Hippocampal formation (tissue), 2 donors: ENCODE data around the gene C10orf90.

Source experiments
- DNase-seq, 2 donors: peaks; one replicate each; lab custom pipeline; 2025; lab: John Stamatoyannopoulos, UW

C10orf90 gene

DNA sequence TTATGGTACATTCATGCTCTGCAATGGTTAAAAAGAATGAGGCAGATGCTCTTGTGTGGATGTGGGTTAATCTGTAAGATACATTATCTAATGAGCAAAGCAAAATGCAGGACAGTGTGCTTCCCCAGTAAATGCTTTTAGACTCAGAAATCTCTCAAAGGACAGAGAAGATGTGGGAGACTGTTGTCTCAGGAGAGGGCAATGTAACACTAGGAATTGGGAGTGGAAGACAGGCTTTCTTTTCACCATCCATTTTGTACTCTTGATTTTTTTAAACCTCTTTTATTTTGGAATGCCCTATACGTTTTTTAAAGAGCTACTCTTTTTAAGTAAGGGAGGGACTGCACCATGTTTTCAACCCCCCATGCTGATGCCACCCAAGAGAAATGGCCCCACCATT is 204.7 kb downstream of the C10orf90 start:
- DNase-seq = peak in 1 of 2 donors; percentile 31

DNA sequence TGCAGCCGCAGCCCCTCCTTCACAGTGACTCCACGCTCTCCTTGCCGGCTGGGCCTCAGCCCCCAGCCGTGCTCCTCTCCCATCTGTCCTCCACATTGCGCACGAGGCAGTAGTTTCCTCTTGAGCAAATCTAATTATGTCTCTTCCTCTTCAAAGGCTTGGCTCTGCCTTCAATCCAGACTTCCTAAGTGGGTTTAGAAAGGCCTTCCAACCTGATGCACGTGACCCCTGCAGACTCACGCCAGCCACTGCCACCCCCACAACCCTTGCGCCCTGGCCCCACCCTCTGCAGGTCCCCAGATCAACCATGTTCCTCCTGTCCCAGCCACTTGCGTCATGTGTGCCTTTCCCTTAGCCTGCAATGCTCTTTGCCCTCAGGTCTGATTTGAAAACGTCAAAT is 207.2 kb downstream of the C10orf90 start:
- DNase-seq = no peak

DNA sequence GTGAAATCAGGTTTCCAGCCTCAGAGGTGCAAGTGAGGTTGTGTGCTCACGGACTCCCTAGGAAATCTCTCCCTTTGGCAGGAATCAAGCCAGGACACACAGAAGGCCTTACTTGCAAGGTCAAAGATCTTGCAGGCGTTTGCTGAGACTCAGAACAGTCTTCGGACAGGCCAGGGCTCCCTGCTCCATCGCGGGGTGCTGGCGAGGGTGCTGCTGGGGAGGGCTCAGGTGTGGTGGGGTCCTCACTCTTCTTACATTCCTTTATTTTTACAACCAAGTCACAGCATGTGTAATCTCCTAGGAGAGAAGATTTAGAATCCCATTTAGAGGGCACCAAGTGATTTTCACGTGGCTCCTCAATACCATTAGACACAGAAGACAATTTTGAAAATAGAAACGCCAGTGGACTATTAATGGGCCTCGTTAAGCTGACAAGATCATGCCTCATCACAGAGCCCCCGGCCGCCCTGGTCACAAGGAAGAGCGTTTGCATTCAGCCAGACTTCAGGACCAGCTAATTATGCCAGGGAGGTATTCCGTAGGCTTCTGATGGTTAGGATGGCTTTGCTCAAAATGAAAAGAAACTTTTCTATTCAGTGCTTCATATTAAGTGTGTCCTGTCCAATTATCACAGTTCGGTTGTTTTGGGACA is 209.1 kb downstream of the C10orf90 start:
- DNase-seq = no peak

DNA sequence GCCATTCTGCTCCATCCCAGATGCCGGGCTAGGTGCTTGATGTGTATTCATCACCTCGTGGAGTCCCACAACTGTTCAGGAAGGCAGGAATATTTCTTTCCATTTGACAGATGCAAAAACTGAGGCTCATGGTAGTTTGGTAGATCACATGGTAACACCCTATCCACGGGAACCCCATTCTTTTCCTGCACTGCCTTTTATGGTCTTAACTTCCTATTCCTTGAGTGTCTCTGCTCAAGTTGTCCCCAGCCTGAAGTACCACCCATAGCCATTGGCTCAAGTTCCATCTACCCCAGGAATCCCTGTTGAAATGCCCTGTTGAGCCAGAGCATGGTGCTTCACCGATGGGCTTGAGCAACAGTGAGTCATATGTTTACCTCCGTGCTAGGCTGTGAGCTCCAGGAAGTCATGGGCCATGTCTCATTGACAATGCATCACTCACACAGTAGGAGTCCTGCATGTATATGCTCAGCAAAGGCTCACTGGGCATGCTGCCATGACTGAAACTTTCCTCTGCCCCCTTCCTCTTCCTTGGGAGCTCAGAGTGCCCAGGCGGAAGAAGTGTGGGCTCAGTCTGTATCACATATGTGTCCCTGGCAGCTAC is 210.5 kb downstream of the C10orf90 start:
- DNase-seq = no peak

DNA sequence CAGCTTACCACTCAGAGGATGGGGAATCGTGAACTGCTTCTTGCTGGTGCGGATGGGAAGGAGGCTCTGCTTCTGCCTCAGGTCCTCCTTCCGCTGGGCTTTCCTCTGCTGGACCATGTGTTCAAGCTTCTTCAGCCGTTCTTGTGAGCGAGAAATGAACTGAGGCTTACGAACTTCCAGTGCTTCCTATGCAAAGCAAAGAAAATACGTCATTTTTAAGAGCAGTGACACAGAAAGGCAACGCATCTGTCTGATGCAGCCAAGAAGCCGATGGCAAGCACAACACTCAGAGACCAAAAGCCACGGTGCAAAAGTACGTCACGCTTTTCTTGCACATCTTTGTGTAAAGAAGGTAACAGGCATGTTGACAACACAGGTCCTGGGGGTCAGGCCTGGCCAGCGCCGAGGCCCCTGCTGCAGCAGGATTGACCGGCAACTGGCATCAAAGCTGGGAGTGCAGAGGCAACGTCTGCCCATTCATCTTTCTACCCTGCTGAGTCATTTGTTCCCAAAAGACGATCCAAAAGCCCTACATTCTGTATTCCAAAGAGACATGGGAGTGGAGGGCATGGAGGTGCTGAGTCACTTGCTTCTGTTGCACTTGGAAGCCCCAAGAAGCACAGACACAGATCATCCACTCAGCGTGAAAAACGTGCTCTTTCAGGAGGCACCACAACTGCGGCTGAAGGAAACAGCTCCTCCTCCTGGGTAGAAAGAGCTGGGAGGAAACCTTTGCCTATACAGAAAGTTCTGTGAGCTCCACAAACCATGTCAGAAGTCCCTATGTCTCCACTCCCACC is 211.3 kb downstream of the C10orf90 start:
- DNase-seq = no peak

DNA sequence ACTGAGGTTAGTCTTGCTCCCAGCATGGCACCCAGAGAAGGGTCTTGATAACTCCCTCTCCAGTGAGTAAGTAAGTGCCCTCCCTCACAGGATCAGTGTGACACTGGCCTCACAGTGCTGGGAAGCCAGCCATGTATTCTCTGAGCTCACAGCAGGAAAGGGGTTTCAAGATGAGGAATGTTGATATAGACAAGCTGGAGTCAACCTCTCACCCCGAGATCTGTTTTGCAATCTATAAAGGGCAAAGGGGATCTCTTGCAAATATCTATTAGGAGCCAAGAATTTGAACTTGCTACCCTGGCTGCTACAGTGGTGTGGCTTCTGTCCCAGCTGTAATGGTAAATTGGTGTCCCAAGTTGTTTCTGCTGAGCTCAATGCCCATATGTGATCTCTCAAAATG is 212.0 kb downstream of the C10orf90 start:
- DNase-seq = no peak

DNA sequence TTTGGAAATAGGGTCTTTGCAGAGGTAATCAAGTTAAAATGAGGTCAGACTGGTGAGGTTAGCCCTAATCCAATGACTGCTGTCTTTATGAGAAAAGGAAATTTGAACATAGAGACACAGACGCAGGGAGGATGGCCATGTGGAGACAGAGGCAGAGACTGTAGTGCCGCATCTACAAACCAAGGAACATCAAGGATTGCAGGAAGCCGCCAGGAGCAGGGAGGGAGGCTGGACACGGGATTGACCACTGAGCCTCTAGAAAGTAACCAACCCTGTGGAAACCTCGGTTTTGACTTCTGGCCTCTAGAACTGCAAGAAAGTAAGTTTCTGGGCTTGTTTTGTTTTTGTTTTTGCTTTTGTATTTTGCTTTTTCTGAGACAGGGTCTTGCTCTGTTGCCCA is 213.9 kb downstream of the C10orf90 start:
- DNase-seq = no peak

DNA sequence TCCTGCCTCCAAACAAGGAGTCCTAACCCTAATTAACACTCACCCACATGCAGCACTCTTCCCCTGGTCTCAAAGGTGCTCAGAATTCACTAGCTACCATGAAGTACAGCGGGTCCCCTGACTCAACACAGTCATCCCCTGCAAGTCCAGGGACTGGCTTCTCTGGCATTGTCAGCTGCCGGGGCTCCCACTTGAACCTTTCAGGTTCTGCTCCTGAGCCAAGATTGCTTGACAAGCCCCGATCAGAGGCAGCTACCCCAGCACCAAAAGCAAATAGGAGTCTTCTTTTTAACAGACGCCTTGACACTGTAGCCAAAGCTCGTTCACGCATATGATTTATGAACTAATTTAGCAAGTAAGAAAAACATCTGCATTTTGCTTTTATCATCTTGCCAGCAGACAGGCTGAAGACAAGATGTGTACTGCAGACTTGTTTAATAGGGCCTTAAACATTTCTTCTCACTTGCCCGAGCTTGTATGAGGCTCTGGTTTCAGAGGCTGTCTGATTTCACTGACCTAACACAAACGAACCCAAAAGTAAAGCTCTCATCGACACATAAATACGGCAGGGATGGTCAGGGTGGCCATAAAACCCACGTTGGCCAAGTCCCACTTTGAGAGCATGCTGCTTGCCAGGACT is 214.6 kb downstream of the C10orf90 start:
- no peak for DNase-seq

DNA sequence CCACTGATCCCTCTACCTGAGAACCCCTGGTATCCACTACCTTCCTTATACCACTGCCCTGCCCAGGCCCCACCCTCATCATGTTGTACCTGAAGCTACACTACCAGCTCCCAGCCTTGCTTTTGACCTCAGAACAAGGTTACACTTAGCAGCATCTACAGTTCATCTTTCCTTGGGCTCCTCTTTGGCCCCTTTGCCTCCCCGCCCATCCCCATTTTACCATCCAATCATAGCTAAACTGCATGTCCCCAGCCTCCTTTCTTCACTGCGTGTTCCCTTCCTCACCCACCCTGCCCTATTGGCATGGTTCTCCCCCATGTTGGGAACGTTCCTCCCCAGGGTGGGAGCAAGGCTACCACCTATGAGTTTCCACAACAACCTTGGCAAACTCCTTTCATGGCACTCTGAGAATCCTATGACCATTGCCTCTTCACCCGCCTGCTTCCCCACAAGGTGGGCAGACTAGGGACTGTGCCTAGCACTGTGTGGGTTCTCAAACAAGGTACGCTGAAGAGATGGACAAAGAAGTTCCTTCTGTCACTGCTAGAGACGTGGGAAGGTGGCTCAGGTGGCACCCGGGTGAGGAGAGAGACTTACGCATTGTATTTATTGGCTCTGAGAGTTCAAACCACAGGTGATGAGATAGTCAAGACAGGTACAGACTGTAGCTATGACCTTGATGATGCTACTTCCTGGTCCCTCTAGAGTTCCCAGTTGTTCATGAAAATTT is 215.3 kb downstream of the C10orf90 start:
- no peak for DNase-seq

DNA sequence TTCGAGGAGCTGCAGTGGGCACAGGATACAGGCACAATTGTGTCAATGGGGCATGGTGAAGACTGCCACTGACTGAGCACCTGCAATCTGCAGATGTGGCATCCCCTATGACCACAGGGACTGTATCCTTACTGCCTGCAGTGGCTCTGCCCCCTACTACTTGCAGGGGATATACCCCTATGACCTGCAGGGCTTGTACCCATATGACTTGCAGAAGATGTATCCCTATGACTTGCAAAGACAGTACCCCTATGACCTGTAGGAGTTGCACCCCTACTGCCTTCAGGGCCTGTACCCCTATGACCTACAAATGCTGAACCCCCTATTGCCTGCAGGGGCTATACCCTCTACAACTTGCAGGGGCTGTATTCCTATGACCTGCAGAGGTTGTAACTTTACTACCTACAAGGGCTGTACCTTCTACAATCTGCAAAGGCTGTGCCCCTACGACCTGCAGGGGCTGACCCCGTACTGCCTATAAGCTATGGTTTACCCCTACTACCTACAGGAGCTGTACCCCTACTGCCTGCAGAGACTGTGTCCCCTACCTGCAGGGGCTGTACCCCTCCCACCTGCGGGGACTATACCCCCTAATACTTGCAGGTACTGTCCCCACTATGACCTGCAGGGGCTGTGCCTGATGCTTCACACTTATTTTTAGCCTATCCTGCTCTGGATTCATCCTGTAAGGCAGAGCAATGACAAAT is 216.3 kb downstream of the C10orf90 start:
- no peak for DNase-seq

DNA sequence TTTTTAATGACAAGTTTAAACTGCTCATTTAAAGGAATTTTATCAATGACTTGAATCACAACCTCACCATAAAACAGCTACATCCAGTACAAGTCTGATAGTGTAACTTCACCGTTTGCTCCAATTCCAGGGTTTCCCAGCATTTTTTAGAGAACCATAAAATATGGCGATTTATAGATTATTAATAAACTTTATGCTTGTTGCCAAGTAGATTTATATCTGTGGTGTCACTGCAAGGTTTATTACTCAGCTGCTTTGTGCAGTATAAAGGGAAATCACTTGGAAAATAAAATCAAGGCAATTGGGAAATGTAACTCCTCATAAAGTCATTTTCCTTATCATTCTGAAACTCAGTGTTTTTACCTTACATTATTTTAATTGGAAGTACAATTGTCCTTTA is 218.2 kb downstream of the C10orf90 start:
- no peak for DNase-seq

DNA sequence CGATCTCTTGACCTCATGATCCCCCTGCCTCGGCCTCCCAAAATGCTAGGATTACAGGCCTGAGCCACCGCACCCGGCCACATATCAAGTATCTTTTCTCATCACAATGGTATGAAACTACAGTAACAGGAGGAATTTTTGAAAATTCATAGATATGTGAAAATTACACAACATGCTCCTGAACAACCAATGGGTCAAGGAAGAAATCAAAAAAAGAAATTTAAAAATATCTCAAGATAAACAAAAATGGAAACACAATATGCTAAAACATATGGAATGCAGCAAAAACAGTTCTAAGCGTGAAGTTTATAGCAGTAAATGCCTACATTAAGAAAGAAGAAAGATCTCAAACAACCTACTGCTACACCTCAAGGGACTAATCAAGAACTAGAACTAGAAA is 222.4 kb downstream of the C10orf90 start:
- DNase-seq = no peak

DNA sequence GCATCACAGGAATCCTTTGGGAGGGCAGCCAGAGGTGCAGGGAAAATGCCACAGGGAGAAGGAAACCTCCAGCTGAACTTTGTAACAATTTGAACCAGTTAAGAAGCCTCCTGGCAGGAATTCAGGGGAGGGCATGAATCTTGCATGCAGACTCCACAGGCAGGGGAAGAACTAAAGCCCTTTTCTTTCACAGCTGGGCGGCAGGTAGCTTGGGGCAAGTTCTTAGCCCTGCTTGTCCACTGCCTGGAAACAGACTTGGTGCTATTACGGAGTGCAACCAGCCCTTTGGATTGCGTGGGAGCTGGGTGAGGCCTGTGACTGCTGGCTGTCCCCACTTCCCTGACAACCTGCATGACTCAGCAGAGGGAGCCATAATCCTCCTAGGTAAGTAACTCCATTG is 230.6 kb downstream of the C10orf90 start:
- no peak for DNase-seq

DNA sequence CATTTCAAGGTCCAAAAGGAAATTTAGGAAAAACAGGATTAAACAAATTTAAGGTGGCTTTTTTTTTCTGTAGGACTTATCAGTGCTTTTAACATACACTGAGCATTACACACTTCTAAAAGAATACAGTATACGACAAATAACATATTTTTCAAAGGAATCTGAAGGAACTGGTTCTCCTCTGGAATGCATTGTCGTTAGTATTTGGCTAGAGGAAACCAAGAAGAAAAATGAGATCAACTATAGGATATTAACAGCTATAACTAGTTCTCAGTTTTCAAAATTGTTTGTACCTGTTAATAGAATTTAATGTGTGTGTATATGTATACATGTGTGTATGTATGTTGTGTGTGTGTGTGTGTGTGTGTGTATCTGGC is 232.1 kb downstream of the C10orf90 start:
- no peak for DNase-seq

DNA sequence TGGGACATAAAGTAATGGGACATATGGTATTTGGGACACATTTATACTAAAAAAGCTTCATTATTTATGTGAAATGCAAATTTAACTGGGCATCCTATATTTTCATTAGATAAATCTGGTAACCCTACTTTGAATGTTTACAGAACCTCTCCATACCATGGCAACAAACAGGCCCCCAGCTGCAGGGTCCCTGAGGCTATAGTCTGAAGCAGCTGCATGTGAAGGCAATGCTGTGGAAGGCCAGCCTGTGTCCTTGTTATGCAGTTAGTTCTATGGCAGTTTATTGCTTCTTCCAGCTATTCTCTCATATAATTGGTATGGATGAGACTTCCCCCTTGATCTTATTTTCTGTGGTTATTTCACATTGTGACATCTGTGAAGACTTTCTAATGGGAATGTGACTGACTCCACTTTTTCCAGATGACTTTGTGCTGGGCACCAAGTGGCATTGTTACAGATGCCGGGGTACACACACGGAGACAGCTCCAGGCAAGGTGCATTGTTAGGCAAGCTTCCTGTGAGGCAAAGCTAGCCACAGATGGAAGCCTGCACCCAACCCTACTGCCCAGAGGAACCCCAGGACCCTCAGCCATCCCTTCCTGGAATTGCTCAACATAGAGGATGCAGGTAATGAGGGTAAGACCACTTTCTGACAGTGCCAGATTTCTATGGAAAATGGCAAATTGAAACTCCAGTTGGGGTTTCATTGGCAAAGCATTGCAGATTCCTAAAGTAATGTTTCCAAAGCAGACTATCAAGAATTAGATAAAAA is 232.7 kb downstream of the C10orf90 start:
- DNase-seq = no peak

DNA sequence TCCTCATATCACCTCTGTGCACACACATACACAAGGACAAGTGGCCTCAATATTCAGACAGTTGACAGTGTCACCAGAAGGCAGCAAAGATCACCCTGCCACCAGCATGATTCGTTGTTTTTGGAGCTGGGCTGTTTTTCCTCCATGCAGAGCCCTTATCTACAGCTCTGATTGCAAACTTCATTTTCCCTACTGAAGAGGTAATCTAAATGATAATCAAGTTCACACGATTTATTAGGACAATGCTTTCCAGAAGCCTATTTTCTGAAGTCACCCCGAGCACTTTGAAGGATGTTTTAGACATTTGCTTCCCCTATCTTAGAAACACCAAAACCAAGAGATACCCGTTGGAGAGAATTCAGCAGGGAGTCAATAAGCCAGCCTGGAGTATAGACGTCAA is 236.3 kb downstream of the C10orf90 start:
- DNase-seq = no peak

DNA sequence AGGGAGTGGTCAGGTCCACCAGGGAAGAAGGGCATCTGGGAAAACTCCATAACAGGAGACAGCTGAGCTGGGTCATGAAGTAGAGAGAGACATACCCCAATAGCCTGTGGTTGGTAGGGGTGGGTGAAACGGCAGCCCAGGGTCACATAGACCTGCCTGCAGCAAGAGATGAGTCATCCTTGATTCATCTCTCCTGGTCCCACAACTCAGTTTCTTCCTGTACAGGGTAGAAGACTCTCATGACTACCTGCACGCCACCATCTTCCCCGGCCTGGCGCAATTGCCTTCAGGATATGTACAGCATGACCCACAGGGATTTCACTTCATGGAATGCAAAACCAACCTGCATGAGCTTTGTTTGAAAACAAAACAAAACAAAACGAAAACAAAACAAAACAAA is 237.1 kb downstream of the C10orf90 start:
- no peak for DNase-seq

DNA sequence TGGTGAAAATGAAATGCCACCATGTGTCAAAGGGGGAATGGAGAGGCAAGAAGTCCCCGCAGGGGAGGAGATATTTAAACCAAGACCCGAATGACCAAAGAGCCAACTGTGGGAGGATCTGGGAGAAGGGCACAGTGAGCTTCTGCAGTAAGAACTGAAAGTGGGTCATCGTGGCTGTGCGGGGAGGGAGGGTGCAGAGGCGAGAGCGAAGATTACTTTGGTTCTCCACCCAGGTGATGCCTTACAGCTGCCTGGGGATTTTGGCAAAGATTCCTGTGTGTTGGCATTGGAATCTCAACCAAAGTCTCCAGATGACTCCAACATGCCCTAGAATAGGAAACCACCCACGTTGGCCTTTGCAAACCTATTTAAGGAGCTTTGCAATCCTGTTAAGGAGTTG is 238.0 kb downstream of the C10orf90 start:
- DNase-seq = no peak

DNA sequence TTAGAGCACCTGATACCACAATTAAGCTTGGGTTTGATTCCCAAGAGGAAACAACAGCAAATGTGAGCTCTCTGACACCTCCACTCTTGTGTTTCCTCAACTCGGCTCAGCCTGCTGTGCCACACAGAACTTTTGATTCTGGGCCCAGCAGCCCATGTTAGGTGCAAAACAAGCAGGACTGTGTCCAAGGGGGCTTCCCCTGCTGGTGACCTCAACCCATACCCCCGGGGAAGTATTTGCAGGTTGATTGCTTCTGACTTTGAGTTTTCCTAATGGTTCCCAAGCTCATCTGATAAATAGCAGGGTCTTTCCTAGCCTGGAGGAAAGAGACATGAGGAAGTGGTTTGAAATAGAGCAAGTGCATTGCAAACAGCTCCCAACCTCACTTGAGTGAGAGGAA is 238.7 kb downstream of the C10orf90 start:
- no peak for DNase-seq

DNA sequence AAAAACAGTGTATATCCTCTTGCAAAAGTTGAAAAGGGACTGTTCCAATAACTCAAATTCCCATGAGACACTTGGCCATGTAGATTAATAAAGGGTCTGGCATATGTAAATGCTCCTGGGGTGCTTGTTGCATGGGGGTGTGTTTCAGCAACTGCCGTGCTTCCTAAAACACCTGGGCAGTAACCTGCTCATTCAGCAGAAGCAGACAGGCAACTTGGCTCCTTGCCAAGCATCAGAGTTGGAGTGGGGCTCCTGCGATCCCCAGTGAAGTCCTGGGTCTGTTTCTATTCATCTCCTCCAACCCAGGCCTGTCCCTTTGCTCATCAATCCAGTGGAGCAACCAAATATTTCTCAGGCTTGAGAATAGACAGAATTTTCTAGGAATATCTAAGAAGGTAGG is 240.0 kb downstream of the C10orf90 start:
- no peak for DNase-seq

DNA sequence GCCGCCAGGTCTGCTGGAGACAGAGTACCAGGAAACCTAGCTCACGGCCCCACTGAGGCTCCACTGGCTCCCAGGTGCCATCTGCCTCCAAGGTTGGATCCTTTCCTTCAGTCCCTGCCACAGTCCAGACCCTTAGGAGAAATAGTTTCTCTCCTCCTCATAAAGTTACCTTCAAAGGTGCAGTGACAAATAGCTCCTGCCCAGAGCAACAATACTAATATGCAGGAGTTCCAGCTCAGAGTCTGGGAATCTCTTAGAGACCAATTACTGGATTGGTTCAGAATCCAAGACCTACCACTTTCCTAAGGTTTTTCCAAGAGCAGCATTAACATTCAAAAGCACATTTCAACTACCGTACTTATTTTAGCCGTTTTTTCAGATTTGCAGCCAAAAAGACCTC is 241.2 kb downstream of the C10orf90 start:
- DNase-seq = no peak
